Measurements from ENCODE around the gene PDIA2.
"Not testable (repeated sequence)": the region's sequence is repeated elsewhere in the genome, so short reads cannot be mapped to it uniquely, and the experiment has no call there.

PDIA2 gene

GRCh38 chr16:333406-334094, 50.6 kb downstream of the PDIA2 start:
- DNase-seq = no peak

GRCh38 chr16:334164-334832, 51.3 kb downstream of the PDIA2 start:
- not testable (repeated sequence) for DNase-seq

- not testable (repeated sequence) for DNase-seq
Measured at GRCh38 chr16:334861-335632, 52.1 kb downstream of the PDIA2 start.

GRCh38 chr16:336269-336668, 53.3 kb downstream of the PDIA2 start:
- no peak for DNase-seq
